ENCODE data around the gene STRN4. TPM values are rescaled to one million over a fixed set of nuclear protein-coding genes. Genes with fewer than 3 reads are reported as not detected.

Gene STRN4
- total RNA-seq, 1 donor from 2014 or later: 124 TPM

DNA sequence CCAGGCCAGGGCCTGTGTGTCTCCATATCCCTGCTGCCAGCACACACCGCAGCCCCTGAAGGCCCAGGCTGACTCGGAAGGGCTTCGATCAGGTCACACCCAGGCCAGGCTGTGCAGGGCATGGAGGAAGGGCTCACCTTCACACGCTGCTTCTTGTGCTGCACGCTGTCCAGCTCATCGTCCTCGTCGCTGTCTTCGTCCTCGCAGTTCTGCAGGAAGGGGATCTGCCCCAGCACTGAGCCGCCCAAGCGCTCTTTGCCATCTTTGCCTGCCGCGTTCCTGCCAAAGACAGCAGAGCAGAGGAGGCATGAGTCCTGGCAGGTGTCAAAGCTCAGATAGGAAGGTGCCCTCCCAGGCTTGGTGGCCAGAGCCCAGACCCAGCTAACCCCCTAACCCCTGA, 15.7 kb downstream of the STRN4 start:
- H3K27me3 Mint-ChIP-seq (ENCODE audit: low read depth): no peaks in the 10 kb centered on the region
- no peaks in the 10 kb centered on the region for H3K9me3 Mint-ChIP-seq
- TF ChIP-seq, protein P1, sequence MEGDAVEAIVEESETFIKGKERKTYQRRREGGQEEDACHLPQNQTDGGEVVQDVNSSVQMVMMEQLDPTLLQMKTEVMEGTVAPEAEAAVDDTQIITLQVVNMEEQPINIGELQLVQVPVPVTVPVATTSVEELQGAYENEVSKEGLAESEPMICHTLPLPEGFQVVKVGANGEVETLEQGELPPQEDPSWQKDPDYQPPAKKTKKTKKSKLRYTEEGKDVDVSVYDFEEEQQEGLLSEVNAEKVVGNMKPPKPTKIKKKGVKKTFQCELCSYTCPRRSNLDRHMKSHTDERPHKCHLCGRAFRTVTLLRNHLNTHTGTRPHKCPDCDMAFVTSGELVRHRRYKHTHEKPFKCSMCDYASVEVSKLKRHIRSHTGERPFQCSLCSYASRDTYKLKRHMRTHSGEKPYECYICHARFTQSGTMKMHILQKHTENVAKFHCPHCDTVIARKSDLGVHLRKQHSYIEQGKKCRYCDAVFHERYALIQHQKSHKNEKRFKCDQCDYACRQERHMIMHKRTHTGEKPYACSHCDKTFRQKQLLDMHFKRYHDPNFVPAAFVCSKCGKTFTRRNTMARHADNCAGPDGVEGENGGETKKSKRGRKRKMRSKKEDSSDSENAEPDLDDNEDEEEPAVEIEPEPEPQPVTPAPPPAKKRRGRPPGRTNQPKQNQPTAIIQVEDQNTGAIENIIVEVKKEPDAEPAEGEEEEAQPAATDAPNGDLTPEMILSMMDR (IDR thresholded peaks at IDR 0.05; ENCODE audit: unreplicated experiment): no peak
- peaks cover 17% of the 10 kb centered on the region for H3K36me3 Mint-ChIP-seq
- peaks cover 13% of the 10 kb centered on the region for H3K4me1 Mint-ChIP-seq
- no peak overlapping the region for H3K4me3 Mint-ChIP-seq
- H3K27ac Mint-ChIP-seq: no peak overlapping the region
- DNase-seq (ENCODE audit: low spot score in 2 of 2, unreplicated experiment in 2 of 2): no peak

DNA sequence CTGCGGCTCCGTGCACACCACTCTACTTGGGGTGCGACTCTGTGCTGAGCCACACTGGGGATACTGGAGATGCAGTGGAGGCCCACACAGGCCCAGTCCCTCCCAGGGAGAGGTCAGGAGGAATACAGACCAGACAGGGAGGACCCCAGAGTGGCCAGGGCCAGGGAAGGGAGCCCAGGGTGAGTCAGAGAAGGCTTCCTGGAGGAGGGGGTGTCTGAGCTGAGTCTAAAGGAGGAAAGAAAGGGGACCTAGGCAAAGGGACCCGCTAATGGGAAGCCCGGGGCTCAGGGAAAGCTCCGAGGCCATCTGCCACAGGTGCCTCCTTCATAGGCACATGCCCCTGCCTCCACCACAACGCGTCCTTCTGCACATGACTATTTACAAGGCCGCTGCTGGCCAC, 16.1 kb downstream of the STRN4 start:
- no peaks in the 10 kb centered on the region for H3K27me3 Mint-ChIP-seq (ENCODE audit: low read depth)
- H3K27ac Mint-ChIP-seq: no peak overlapping the region
- peaks cover 13% of the 10 kb centered on the region for H3K4me1 Mint-ChIP-seq
- no peaks in the 10 kb centered on the region for H3K9me3 Mint-ChIP-seq
- H3K4me3 Mint-ChIP-seq: no peak overlapping the region
- DNase-seq (ENCODE audit: low spot score in 2 of 2, unreplicated experiment in 2 of 2): no peak
- TF ChIP-seq, protein P1 (IDR thresholded peaks at IDR 0.05; ENCODE audit: unreplicated experiment): no peak
- H3K36me3 Mint-ChIP-seq: peaks cover 17% of the 10 kb centered on the region

DNA sequence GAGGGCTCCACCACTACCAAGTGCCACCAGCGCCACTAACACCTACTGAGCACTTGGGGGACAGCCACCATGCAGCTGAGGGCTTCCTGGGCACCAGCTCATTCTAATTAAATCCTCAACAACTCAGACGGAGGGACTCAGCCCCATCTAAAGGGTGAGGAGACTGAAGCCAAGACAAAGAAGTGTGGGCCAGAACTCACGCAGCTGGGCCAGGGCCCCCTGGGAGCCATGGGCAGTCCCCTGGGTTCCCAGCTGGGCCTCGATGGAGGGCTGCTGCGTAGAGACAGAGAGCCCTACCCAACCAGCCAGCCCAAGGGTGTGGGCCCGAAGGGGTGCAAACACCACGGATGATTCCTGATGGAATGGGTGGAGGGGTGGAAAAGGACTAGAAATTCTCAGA, 16.6 kb downstream of the STRN4 start:
- H3K4me3 Mint-ChIP-seq: no peak overlapping the region
- peaks cover 13% of the 10 kb centered on the region for H3K4me1 Mint-ChIP-seq
- no peaks in the 10 kb centered on the region for H3K9me3 Mint-ChIP-seq
- TF ChIP-seq, protein P1 (IDR thresholded peaks at IDR 0.05; ENCODE audit: unreplicated experiment): no peak
- no peak overlapping the region for H3K27ac Mint-ChIP-seq
- H3K27me3 Mint-ChIP-seq (ENCODE audit: low read depth): no peaks in the 10 kb centered on the region
- no peak for DNase-seq (ENCODE audit: low spot score in 2 of 2, unreplicated experiment in 2 of 2)
- H3K36me3 Mint-ChIP-seq: peaks cover 17% of the 10 kb centered on the region

GRCh38 chr19:46728693-46729339, 17.4 kb downstream of the STRN4 start:
- Mint-ChIP-seq H3K4me3 (no peak overlapping the region), H3K9me3 (no peaks in the 10 kb centered on the region), H3K36me3 (peaks cover 16% of the 10 kb centered on the region), H3K4me1 (peaks cover 13% of the 10 kb centered on the region), H3K27me3 (ENCODE audit: low read depth) (no peaks in the 10 kb centered on the region), H3K27ac (peak overlapping the region; percentile 6)
- DNase-seq (ENCODE audit: low spot score in 2 of 2, unreplicated experiment in 2 of 2): peak in 1 of 2 experiments; percentile 77
- TF ChIP-seq, protein P1 (IDR thresholded peaks at IDR 0.05; ENCODE audit: unreplicated experiment): peak; percentile 81

DNA sequence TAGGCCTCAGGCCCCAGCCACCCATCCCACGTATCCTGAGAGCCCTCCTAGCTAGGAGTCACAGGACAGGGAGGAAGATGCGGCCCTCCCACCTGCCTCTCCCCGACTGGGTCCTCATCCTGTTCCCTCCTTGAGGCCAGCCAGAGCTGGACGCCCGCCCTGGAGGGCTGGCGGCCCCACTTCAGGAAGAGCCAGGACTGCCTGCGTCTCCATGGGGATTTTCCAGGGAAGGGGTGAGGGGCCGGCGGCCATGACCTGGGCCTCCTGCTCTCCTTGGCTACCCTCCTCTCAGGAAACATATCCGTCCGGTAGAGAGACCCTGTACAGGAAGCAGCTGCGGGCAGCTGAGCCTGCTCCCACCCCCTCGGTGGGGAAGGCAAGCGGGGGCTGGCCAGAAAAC, 18.0 kb downstream of the STRN4 start:
- peaks cover 15% of the 10 kb centered on the region for H3K36me3 Mint-ChIP-seq

More for the DNA sequence above, 18.0 kb downstream of the STRN4 start:
- Mint-ChIP-seq H3K9me3 (no peaks in the 10 kb centered on the region), H3K27me3 (ENCODE audit: low read depth) (no peaks in the 10 kb centered on the region), H3K4me3 (no peak overlapping the region), H3K4me1 (peaks cover 13% of the 10 kb centered on the region), H3K27ac (no peak overlapping the region)
- TF ChIP-seq, protein P1 (IDR thresholded peaks at IDR 0.05; ENCODE audit: unreplicated experiment): no peak
- DNase-seq (ENCODE audit: low spot score in 2 of 2, unreplicated experiment in 2 of 2): no peak
